ENCODE results near the gene FLRT2. TPM values are rescaled to one million over a fixed set of nuclear protein-coding genes. Genes with fewer than 3 reads are reported as not detected.

Gene FLRT2
- polyA plus RNA-seq, 2 of the 4 experiments (the other 2 are of a cell fraction), result 6.8 to 7.5 TPM

DNA sequence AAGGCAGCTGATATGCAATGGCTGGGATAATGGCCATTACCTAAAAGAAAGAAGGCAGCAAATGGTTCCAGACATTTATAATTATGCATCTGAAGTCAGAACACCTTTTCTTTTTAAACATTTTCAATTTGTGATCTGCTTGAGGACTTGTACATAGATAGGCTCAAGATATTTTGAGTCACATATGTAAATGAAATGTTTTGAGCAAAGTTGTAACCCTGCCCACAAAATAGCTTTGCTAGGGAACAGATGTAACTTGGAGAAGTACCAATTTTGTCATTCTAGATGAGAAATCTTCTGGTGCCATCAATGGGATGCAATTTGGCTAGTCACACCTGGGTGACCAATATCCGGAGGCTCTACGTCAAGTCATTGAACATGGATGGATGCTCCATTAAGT, 123.1 kb downstream of the FLRT2 start (continued):
- TF ChIP-seq, protein P1, sequence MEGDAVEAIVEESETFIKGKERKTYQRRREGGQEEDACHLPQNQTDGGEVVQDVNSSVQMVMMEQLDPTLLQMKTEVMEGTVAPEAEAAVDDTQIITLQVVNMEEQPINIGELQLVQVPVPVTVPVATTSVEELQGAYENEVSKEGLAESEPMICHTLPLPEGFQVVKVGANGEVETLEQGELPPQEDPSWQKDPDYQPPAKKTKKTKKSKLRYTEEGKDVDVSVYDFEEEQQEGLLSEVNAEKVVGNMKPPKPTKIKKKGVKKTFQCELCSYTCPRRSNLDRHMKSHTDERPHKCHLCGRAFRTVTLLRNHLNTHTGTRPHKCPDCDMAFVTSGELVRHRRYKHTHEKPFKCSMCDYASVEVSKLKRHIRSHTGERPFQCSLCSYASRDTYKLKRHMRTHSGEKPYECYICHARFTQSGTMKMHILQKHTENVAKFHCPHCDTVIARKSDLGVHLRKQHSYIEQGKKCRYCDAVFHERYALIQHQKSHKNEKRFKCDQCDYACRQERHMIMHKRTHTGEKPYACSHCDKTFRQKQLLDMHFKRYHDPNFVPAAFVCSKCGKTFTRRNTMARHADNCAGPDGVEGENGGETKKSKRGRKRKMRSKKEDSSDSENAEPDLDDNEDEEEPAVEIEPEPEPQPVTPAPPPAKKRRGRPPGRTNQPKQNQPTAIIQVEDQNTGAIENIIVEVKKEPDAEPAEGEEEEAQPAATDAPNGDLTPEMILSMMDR (IDR thresholded peaks at IDR 0.05), result no peak

DNA sequence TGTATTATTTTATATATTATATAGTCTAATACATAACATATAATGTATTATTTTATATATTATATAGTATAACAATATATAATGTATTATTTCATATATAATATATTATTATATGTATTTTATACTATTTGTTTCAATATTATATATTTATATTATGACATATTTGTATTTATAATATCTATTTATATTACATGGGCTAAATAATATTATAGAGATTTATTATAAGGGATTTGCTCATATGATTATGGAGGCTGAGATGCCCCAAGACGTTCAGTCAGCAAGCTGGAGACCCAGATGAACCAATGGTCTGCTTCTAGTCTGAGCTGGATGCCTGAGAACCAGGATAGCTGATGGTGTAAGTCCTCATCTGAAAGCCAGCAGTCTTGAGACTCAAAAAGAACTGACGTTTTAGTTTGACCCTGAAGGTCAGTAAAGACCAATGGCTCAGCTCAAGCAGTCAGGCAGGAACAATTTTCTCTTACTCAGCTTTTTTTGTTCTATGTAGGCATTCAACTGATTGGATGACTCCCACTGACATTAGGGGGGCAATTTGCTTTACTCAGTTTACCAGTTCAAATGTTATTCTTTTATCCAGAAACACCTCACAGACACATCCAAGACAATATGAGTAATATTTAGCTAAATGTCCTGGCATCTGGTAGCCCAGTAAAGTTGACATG, 130.4 kb downstream of the FLRT2 start:
- Histone ChIP-seq H3K4me2 (no peak overlapping the region), H3K9me3 (no peaks in the 10 kb centered on the region), H3K4me3 (no peak overlapping the region), H3K4me1 (no peaks in the 10 kb centered on the region), H3K27ac (no peak overlapping the region)
- CTCF ChIA-PET, result no interaction called here
- FAIRE-seq (no peak), DNase-seq (ENCODE audit: low read depth in 1 of 2, low spot score in 1 of 2) (no peak), ATAC-seq (no peak)
- TF ChIP-seq EHF (CRISPR knock-in tag; IDR thresholded peaks at IDR 0.05) (no peak), MAFK (IDR thresholded peaks at IDR 0.05; ENCODE audit: partially characterized antibody) (peak; percentile 33)
- 1% methylated on average over 2 of the region's 2 CpGs for WGBS (ENCODE audit: missing lambda C conversion rate)
- POLR2A ChIA-PET, result no interaction called here

- Histone ChIP-seq H3K4me1 (no peaks in the 10 kb centered on the region), H3K9me3 (no peaks in the 10 kb centered on the region), H3K4me3 (no peak overlapping the region), H3K27ac (no peak overlapping the region), H3K4me2 (no peak overlapping the region)
- no peak for FAIRE-seq
- TF ChIP-seq HOXB5 (CRISPR knock-in tag; IDR thresholded peaks at IDR 0.05) (no peak), MAX (IDR thresholded peaks at IDR 0.05) (no peak), POLR2AphosphoS2 (conservative IDR thresholded peaks at IDR 0.05; ENCODE audit: low read length) (no peak), USF2 (IDR thresholded peaks at IDR 0.05) (no peak), NPAS2 (CRISPR knock-in tag; IDR thresholded peaks at IDR 0.05; ENCODE audit: borderline replicate concordance) (no peak), ZNF302 (CRISPR knock-in tag; IDR thresholded peaks at IDR 0.05) (no peak), RFX5 (IDR thresholded peaks at IDR 0.05) (no peak), RAD21 (conservative IDR thresholded peaks at IDR 0.05 in 1 of 2, IDR thresholded peaks at IDR 0.05 in 1 of 2) (no peak), PHF8 (IDR thresholded peaks at IDR 0.05; ENCODE audit: borderline replicate concordance, low read depth) (no peak), EP300 (IDR thresholded peaks at IDR 0.05) (no peak), REST (IDR thresholded peaks at IDR 0.05) (no peak)
- CTCF ChIA-PET, result no interaction called here
- DNase-seq (ENCODE audit: low read depth in 1 of 2, low spot score in 1 of 2), result no peak
- 10% methylated on average over 9 of the region's 9 CpGs for WGBS (ENCODE audit: missing lambda C conversion rate)
- ATAC-seq, result no peak
- POLR2A ChIA-PET, result no interaction called here
These were observed 132.2 kb downstream of the FLRT2 start for GRCh38 chr14:85662096-85662495.

DNA sequence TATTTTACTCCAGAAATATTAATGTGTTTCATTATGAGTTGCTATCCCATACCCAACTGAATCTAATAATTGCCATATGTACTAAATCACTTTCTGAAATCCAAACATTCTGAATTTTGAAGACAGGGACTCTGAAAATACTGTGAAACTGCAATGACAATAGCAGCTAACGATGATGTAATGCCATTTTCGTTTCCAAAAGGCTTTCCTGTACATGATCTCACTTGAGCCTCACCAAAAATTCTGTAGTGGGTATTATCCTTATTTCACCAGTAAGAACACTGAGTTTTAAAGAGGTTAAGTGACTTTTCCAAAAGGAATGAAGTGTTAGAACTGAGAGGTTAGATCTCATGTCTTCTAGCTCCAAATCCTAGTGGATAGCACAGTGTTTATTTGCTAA, 133.3 kb downstream of the FLRT2 start:
- Histone ChIP-seq H3K4me2 (no peak overlapping the region), H3K4me1 (no peaks in the 10 kb centered on the region), H3K9me3 (no peaks in the 10 kb centered on the region), H3K4me3 (no peak overlapping the region), H3K27ac (no peak overlapping the region)
- DNase-seq (ENCODE audit: low read depth in 1 of 2, low spot score in 1 of 2), result no peak
- 0% methylated on average over 2 of the region's 2 CpGs for WGBS (ENCODE audit: missing lambda C conversion rate)
- no peak for FAIRE-seq
- POLR2A ChIA-PET, result no interaction called here
- CTCF ChIA-PET, result no interaction called here
- no peak for ATAC-seq
- TF ChIP-seq TFCP2L1 (CRISPR knock-in tag; IDR thresholded peaks at IDR 0.05), result no peak
- no peak for TF ChIP-seq RNF2 (IDR thresholded peaks at IDR 0.05; ENCODE audit: borderline replicate concordance, low read depth)
- TF ChIP-seq HEYL (CRISPR knock-in tag; IDR thresholded peaks at IDR 0.05), result no peak
- TF ChIP-seq, protein P2, sequence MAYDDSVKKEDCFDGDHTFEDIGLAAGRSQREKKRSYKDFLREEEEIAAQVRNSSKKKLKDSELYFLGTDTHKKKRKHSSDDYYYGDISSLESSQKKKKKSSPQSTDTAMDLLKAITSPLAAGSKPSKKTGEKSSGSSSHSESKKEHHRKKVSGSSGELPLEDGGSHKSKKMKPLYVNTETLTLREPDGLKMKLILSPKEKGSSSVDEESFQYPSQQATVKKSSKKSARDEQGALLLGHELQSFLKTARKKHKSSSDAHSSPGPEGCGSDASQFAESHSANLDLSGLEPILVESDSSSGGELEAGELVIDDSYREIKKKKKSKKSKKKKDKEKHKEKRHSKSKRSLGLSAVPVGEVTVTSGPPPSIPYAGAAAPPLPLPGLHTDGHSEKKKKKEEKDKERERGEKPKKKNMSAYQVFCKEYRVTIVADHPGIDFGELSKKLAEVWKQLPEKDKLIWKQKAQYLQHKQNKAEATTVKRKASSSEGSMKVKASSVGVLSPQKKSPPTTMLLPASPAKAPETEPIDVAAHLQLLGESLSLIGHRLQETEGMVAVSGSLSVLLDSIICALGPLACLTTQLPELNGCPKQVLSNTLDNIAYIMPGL (CRISPR knock-in tag; IDR thresholded peaks at IDR 0.05; ENCODE audit: borderline replicate concordance), result no peak
- no peak for TF ChIP-seq FOSB (CRISPR knock-in tag; IDR thresholded peaks at IDR 0.05)
- TF ChIP-seq SREBF2 (IDR thresholded peaks at IDR 0.05), result no peak
- TF ChIP-seq KDM1A (IDR thresholded peaks at IDR 0.05; ENCODE audit: low read depth), result no peak
- no peak for TF ChIP-seq ZSCAN20 (CRISPR knock-in tag; IDR thresholded peaks at IDR 0.05)
- no peak for TF ChIP-seq ESRRA (IDR thresholded peaks at IDR 0.05; ENCODE audit: borderline replicate concordance, low read length)
- TF ChIP-seq ZNF302 (CRISPR knock-in tag; IDR thresholded peaks at IDR 0.05), result no peak
- TF ChIP-seq CBX2 (IDR thresholded peaks at IDR 0.05; ENCODE audit: borderline replicate concordance, low read depth), result no peak
- no peak; the same call in 1 of the 2 replicates for TF ChIP-seq CBX8 (IDR thresholded peaks at IDR 0.05)
